ENCODE data around the gene MYO5A.
"Not testable (repeated sequence)": the region's sequence is repeated elsewhere in the genome, so short reads cannot be mapped to it uniquely, and the experiment has no call there.

DNA sequence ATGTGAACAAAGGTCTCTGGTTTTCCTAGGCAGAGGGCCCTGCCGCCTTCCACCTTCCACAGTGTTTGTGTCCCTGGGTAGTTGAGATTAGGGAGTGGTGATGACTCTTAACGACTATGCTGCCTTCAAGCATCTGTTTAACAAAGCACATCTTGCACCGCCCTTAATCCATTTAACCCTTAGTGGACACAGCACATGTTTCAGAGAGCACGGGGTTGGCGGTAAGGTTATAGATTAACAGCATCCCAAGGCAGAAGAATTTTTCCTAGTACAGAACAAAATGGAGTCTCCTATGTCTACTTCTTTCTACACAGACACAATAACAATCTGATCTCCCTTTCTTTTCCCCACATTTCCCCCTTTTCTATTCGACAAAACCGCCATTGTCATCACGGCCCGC is 69.4 kb downstream of the MYO5A start:
- TF ChIP-seq, protein P1, sequence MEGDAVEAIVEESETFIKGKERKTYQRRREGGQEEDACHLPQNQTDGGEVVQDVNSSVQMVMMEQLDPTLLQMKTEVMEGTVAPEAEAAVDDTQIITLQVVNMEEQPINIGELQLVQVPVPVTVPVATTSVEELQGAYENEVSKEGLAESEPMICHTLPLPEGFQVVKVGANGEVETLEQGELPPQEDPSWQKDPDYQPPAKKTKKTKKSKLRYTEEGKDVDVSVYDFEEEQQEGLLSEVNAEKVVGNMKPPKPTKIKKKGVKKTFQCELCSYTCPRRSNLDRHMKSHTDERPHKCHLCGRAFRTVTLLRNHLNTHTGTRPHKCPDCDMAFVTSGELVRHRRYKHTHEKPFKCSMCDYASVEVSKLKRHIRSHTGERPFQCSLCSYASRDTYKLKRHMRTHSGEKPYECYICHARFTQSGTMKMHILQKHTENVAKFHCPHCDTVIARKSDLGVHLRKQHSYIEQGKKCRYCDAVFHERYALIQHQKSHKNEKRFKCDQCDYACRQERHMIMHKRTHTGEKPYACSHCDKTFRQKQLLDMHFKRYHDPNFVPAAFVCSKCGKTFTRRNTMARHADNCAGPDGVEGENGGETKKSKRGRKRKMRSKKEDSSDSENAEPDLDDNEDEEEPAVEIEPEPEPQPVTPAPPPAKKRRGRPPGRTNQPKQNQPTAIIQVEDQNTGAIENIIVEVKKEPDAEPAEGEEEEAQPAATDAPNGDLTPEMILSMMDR (tag by site-specific recombination; IDR thresholded peaks at IDR 0.05): not testable (repeated sequence)
- TF ChIP-seq HOXA7 (CRISPR knock-in tag; IDR thresholded peaks at IDR 0.05; ENCODE audit: borderline replicate concordance): not testable (repeated sequence)

Data from HEK293 (cell line).